Measurements from ENCODE around the gene PARVB.

PARVB gene

GRCh38 chr22:43998679-43999264, 25.3 kb upstream of the PARVB start:
- H3K36me3 ChIP-seq = peaks cover 36 to 64% (median 55%) of the 10 kb centered on the region in 3 donors

GRCh38 chr22:43999378-43999777, 24.7 kb upstream of the PARVB start:
- Histone ChIP-seq H3K4me3 (no peak overlapping the region), H3K9me3 (no peaks in the 10 kb centered on the region), H3K4me1 (no peaks in the 10 kb centered on the region), H3K36me3 (peaks cover 36 to 58% (median 49%) of the 10 kb centered on the region in 3 donors), H3K27ac (no peak overlapping the region), H3K27me3 (no peaks in the 10 kb centered on the region)
- intact Hi-C loops (cut with DNase I; ENCODE audit: low total_unique reads) = no loop called here
- no peak for DNase-seq
- TF ChIP-seq CTCF (IDR thresholded peaks at IDR 0.05) = no peak

More at GRCh38 chr22:43998679-43999264, 25.3 kb upstream of the PARVB start:
- Histone ChIP-seq H3K9me3 (no peaks in the 10 kb centered on the region), H3K4me3 (no peak overlapping the region), H3K4me1 (no peaks in the 10 kb centered on the region), H3K27ac (no peak overlapping the region), H3K27me3 (no peaks in the 10 kb centered on the region)
- no peak for DNase-seq
- no peak for TF ChIP-seq CTCF (IDR thresholded peaks at IDR 0.05)
- intact Hi-C loops (cut with DNase I; ENCODE audit: low total_unique reads) = no loop called here

- TF ChIP-seq CTCF (IDR thresholded peaks at IDR 0.05) = no peak
- peaks cover 35 to 50% (median 42%) of the 10 kb centered on the region in 3 donors for H3K36me3 ChIP-seq
- H3K27ac ChIP-seq = no peak overlapping the region
- H3K4me3 ChIP-seq = no peak overlapping the region
- H3K27me3 ChIP-seq = no peaks in the 10 kb centered on the region
- no peaks in the 10 kb centered on the region for H3K4me1 ChIP-seq
- DNase-seq = no peak
- H3K9me3 ChIP-seq = no peaks in the 10 kb centered on the region
- intact Hi-C loops (cut with DNase I; ENCODE audit: low total_unique reads) = no loop called here
Measured at GRCh38 chr22:44000123-44000522, 24.0 kb upstream of the PARVB start.

- Histone ChIP-seq H3K4me3 (no peak overlapping the region), H3K36me3 (peaks cover 21 to 39% (median 31%) of the 10 kb centered on the region in 3 donors), H3K27me3 (no peaks in the 10 kb centered on the region), H3K9me3 (no peaks in the 10 kb centered on the region), H3K27ac (no peak overlapping the region), H3K4me1 (no peaks in the 10 kb centered on the region)
- intact Hi-C loops (cut with DNase I; ENCODE audit: low total_unique reads) = no loop called here
- TF ChIP-seq CTCF (IDR thresholded peaks at IDR 0.05) = no peak
- no peak for DNase-seq
Measured at GRCh38 chr22:44001521-44001920, 22.6 kb upstream of the PARVB start.

GRCh38 chr22:44002324-44002723, 21.8 kb upstream of the PARVB start:
- Histone ChIP-seq H3K27ac (no peak overlapping the region), H3K9me3 (no peaks in the 10 kb centered on the region), H3K4me3 (no peak overlapping the region), H3K36me3 (peaks cover 15 to 35% (median 23%) of the 10 kb centered on the region in 3 donors), H3K4me1 (no peaks in the 10 kb centered on the region), H3K27me3 (no peaks in the 10 kb centered on the region)
- TF ChIP-seq CTCF (IDR thresholded peaks at IDR 0.05) = no peak
- DNase-seq = no peak
- intact Hi-C loops (cut with DNase I; ENCODE audit: low total_unique reads) = no loop called here

- H3K9me3 ChIP-seq = no peaks in the 10 kb centered on the region
- H3K36me3 ChIP-seq = peaks cover 12 to 29% (median 17%) of the 10 kb centered on the region in 3 donors
- no peaks in the 10 kb centered on the region for H3K4me1 ChIP-seq
- no peak overlapping the region for H3K4me3 ChIP-seq
- H3K27ac ChIP-seq = no peak overlapping the region
- TF ChIP-seq CTCF (IDR thresholded peaks at IDR 0.05) = no peak
- DNase-seq = no peak
- no peaks in the 10 kb centered on the region for H3K27me3 ChIP-seq
- intact Hi-C loops (cut with DNase I; ENCODE audit: low total_unique reads) = no loop called here
Measured at GRCh38 chr22:44002997-44003396, 21.1 kb upstream of the PARVB start.
